H1 (cell line): ENCODE data around the gene TXN2. TPM values are rescaled to one million over a fixed set of nuclear protein-coding genes. Genes with fewer than 3 reads are reported as not detected.

Experiments
- ATF2 ChIP-seq: IDR thresholded peaks from 2 replicates; pipeline ENCODE4 v1.6.1; 2012; ENCODE audit warnings: low read length, inconsistent platforms
- BCL11A ChIP-seq, 2 experiments: IDR thresholded peaks; one replicate each; pipeline ENCODE4 v1.6.1; 2011; ENCODE audit warnings: low read depth in 2 of 2, low read length in 2 of 2, mild to moderate bottlenecking in 2 of 2
- CBX5 ChIP-seq: fragments of 300-800, 300-1000 bp; sonication (generic); IDR thresholded peaks from 2 replicates; pipeline ENCODE4 v1.7.1; 2016; ENCODE audit warnings: antibody characterized with exemption, low read length, low read depth
- CHD1 ChIP-seq: IDR thresholded peaks from 2 replicates; pipeline ENCODE4 v1.6.1; 2012; ENCODE audit warnings: low read depth, low read length, improper control_type of control experiment
- CHD2 ChIP-seq: IDR thresholded peaks from 2 replicates; pipeline ENCODE4 v1.6.1; 2012; ENCODE audit warnings: low read length, improper control_type of control experiment
- CTCF ChIP-seq, 3 experiments: IDR thresholded peaks; 1 replicate in 2 of 3; 2 replicates in 1 of 3; pipeline versions ENCODE4 v1.5.1 to v1.6.1; 2011; ENCODE audit warnings: low read length in 3 of 3, mild to moderate bottlenecking in 3 of 3, inconsistent platforms in 2 of 3, low read depth in 1 of 3, moderate library complexity in 1 of 3; ENCODE audit not compliant: insufficient read depth in 1 of 3; ENCODE audit errors: control extremely low read depth in 1 of 3
- E2F6 ChIP-seq: IDR thresholded peaks from 2 replicates; pipeline ENCODE4 v1.6.1; 2012; ENCODE audit warnings: inconsistent platforms
- EZH2 ChIP-seq: fragments of 200-600 bp; sonication (generic); IDR thresholded peaks from 2 replicates; pipeline ENCODE4 v1.7.1; 2012; ENCODE audit warnings: low read depth, mild to moderate bottlenecking, moderate library complexity, low read length, inconsistent platforms; ENCODE audit not compliant: severe bottlenecking
- GABPA ChIP-seq: IDR thresholded peaks from 2 replicates; pipeline ENCODE4 v1.6.1; 2011; ENCODE audit warnings: mild to moderate bottlenecking, low read length, moderate library complexity, borderline replicate concordance; ENCODE audit not compliant: insufficient read depth
- HDAC2 ChIP-seq, 2 experiments: fragments of 300-600 bp in 1 of 2; sonication (generic) in 1 of 2; IDR thresholded peaks; 2 replicates each; pipeline ENCODE4 v1.6.1; 2011 to 2012; ENCODE audit warnings: low read depth in 2 of 2, low read length in 2 of 2, mild to moderate bottlenecking in 2 of 2, moderate library complexity in 2 of 2, borderline replicate concordance in 1 of 2, inconsistent platforms in 1 of 2
- JUN ChIP-seq: IDR thresholded peaks from 2 replicates; pipeline ENCODE4 v1.6.1; 2011; ENCODE audit warnings: low read depth, mild to moderate bottlenecking, improper control_type of control experiment, low read length
- KDM1A ChIP-seq: fragments of 200-600, 300-600 bp; sonication (generic); IDR thresholded peaks from 2 replicates; pipeline ENCODE4 v1.7.1; 2016; ENCODE audit warnings: mild to moderate bottlenecking, low read length, borderline replicate concordance
- KDM4A ChIP-seq: IDR thresholded peaks from one replicate; pipeline ENCODE4 v1.7.1; 2012; ENCODE audit warnings: low read depth, mild to moderate bottlenecking, moderate library complexity, low read length, inconsistent platforms; ENCODE audit not compliant: severe bottlenecking
- MAFK ChIP-seq: IDR thresholded peaks from 2 replicates; pipeline ENCODE4 v1.6.1; 2012; ENCODE audit warnings: low read depth, mild to moderate bottlenecking, improper control_type of control experiment, low read length
- POLR2A ChIP-seq, 2 experiments: IDR thresholded peaks; 1 replicate in 1 of 2; 2 replicates in 1 of 2; pipeline ENCODE4 v1.6.1; 2011; ENCODE audit warnings: low read depth in 2 of 2, low read length in 2 of 2, mild to moderate bottlenecking in 2 of 2; ENCODE audit errors: control extremely low read depth in 1 of 2
- RFX5 ChIP-seq: IDR thresholded peaks from 2 replicates; pipeline ENCODE4 v1.6.1; 2011; ENCODE audit warnings: low read depth, low read length, improper control_type of control experiment, borderline replicate concordance
- SIN3A ChIP-seq, 2 experiments: IDR thresholded peaks in 1 of 2; conservative IDR thresholded peaks in 1 of 2; 2 replicates each; pipeline ENCODE4 v1.6.1; 2011 to 2012; ENCODE audit warnings: low read length in 2 of 2, improper control_type of control experiment in 1 of 2, low read depth in 1 of 2, mild to moderate bottlenecking in 1 of 2
- SIRT6 ChIP-seq: IDR thresholded peaks from one replicate; pipeline ENCODE4 v1.7.1; 2012; ENCODE audit warnings: low read length, inconsistent platforms
- polyA plus RNA-seq, 7 experiments: library from polyadenylated mRNA; depleted of rRNA in 3 of 7; stranded (reverse) in 5 of 7; unstranded in 2 of 7; fragments of >200 nt in 5 of 7; fragments of 200-250 nt in 2 of 7; gene quantifications; 1 replicate in 5 of 7; 2 replicates in 1 of 7; 4 replicates in 1 of 7; pipeline versions ENCODE4 v1.2.1 to v1.2.3, GENCODE V29; 2011 to 2013; ENCODE audit warnings: missing spikeins in 2 of 7, mixed read lengths in 2 of 7
- total RNA-seq: library from RNA; stranded (reverse); fragmentation: NEBNext Ultra II Directional; extraction: Animal tissue kit (Norgen Biotek cat#: 25700); gene quantifications from 2 replicates; pipeline ENCODE4 v1.2.1, GENCODE V29; 2021

The TXN2 gene
- total and polyA plus RNA-seq, 2 of the 8 experiments (the other 6 are each of a cell fraction or from before 2014, with no cell fraction given) = 47.5 to 116 TPM

GRCh38 chr22:36435516-36436415 lies 45.7 kb downstream of the TXN2 start (continued):
- peak; percentile 2 to 95; a peak in 1 of 4 replicates for TF ChIP-seq HDAC2 (IDR thresholded peaks at IDR 0.05; ENCODE audit: borderline replicate concordance in 1 of 2, low read depth in 2 of 2, low read length in 2 of 2)
- 0 out of 4 replicates have a peak, but pooled peaks have one; percentile 27 to 45 for TF ChIP-seq SIN3A (conservative IDR thresholded peaks at IDR 0.05 in 1 of 2, IDR thresholded peaks at IDR 0.05 in 1 of 2; ENCODE audit: low read depth in 1 of 2, low read length in 2 of 2)
- TF ChIP-seq MAFK = no peak
- no peak for TF ChIP-seq EZH2
- no peak for TF ChIP-seq RFX5
- no peak for TF ChIP-seq JUN
- TF ChIP-seq CHD2 = no peak
- TF ChIP-seq POLR2A (IDR thresholded peaks at IDR 0.05; ENCODE audit: control extremely low read depth in 1 of 2, low read depth in 2 of 2, low read length in 2 of 2) = peak in 1 of 2 experiments; percentile 45; a peak in 1 of 3 replicates
- TF ChIP-seq CTCF (IDR thresholded peaks at IDR 0.05; ENCODE audit: control extremely low read depth in 1 of 3, insufficient read depth in 1 of 3, low read depth in 1 of 3, low read length in 3 of 3) = no peak
- no peak for TF ChIP-seq BCL11A (IDR thresholded peaks at IDR 0.05; ENCODE audit: low read depth in 2 of 2, low read length in 2 of 2)
- TF ChIP-seq E2F6 = peak; percentile 30; the same call in 1 of the 2 replicates
- no peak for TF ChIP-seq GABPA
- no peak for TF ChIP-seq CBX5
- no peak for TF ChIP-seq KDM4A
- peak; percentile 98 for TF ChIP-seq KDM1A
- TF ChIP-seq CHD1 = no peak
- TF ChIP-seq SIRT6 = no peak
- no peak for TF ChIP-seq ATF2
